ENCODE results near the gene SEMA6A.

Gene SEMA6A

GRCh38 chr5:116574367-116575325 is at the start of gene SEMA6A:
Gene SEMA6A, minus strand, starts transcription at chr5:116574823. Its CDS starts 69,879 bp downstream, at chr5:116504944.
- DNase-seq: peak; percentile 57

- DNase-seq: no peak
These were observed 47.9 kb upstream of the SEMA6A start for GRCh38 chr5:116622375-116623050.

- no peak for DNase-seq
These were observed 47.0 kb upstream of the SEMA6A start for GRCh38 chr5:116621599-116621998.

- DNase-seq: no peak
These were observed 42.3 kb upstream of the SEMA6A start for GRCh38 chr5:116616876-116617275.

- DNase-seq: no peak
These were observed 39.9 kb upstream of the SEMA6A start for GRCh38 chr5:116614603-116614920.

GRCh38 chr5:116613445-116613844 is 38.8 kb upstream of the SEMA6A start:
- no peak for DNase-seq

GRCh38 chr5:116612431-116612830 is 37.8 kb upstream of the SEMA6A start:
- no peak for DNase-seq

- no peak for DNase-seq
These were observed 30.9 kb upstream of the SEMA6A start for GRCh38 chr5:116605310-116606070.

GRCh38 chr5:116604805-116605204 is 30.2 kb upstream of the SEMA6A start:
- DNase-seq: no peak

GRCh38 chr5:116600876-116601275 is 26.3 kb upstream of the SEMA6A start:
- no peak for DNase-seq

GRCh38 chr5:116598911-116599310 is 24.3 kb upstream of the SEMA6A start:
- DNase-seq: no peak

- DNase-seq: no peak
These were observed 20.9 kb upstream of the SEMA6A start for GRCh38 chr5:116595498-116595897.

- no peak for DNase-seq
These were observed 18.7 kb upstream of the SEMA6A start for GRCh38 chr5:116593340-116593739.

- no peak for DNase-seq
These were observed 10.6 kb upstream of the SEMA6A start for GRCh38 chr5:116585227-116585626.

- no peak for DNase-seq
These were observed 9.2 kb upstream of the SEMA6A start for GRCh38 chr5:116583862-116584222.

- no peak for DNase-seq
These were observed 8.7 kb upstream of the SEMA6A start for GRCh38 chr5:116583085-116583861.

GRCh38 chr5:116581910-116582309 is 7.3 kb upstream of the SEMA6A start:
- DNase-seq: no peak

- DNase-seq: no peak
These were observed 4.5 kb upstream of the SEMA6A start for GRCh38 chr5:116579144-116579543.

- no peak for DNase-seq
These were observed 4.1 kb upstream of the SEMA6A start for GRCh38 chr5:116578676-116579075.

GRCh38 chr5:116577064-116577788 is 2.6 kb upstream of the SEMA6A start:
- DNase-seq: no peak

GRCh38 chr5:116576053-116576713 is 1.6 kb upstream of the SEMA6A start:
- peak; percentile 47 for DNase-seq

Data from NCI-H1092 (cell line).